ENCODE measurements around the gene ZNF638. TPM values are rescaled to one million over a fixed set of nuclear protein-coding genes. Genes with fewer than 3 reads are reported as not detected.

The ZNF638 gene
- total RNA-seq, 1 donor = 152 TPM

- H2AFZ ChIP-seq (ENCODE audit: low read length) = no peak overlapping the region
- no peaks in the 10 kb centered on the region for H3K36me3 ChIP-seq (ENCODE audit: insufficient read depth, low read length)
- H4K20me1 ChIP-seq (ENCODE audit: insufficient read depth, low read length) = no peaks in the 10 kb centered on the region
- H3K4me2 ChIP-seq (ENCODE audit: insufficient read depth, low read length) = no peak overlapping the region
- no peak for TF ChIP-seq CTCF (IDR thresholded peaks at IDR 0.05; ENCODE audit: extremely low read depth, low read depth, low read length)
- H3K27me3 ChIP-seq (ENCODE audit: insufficient read depth, low read length) = peaks cover 47% of the 10 kb centered on the region
- no peaks in the 10 kb centered on the region for H3K9me3 ChIP-seq (ENCODE audit: low read depth, low read length)
- peaks cover 4% of the 10 kb centered on the region for H3K4me1 ChIP-seq (ENCODE audit: insufficient read depth, low read length)
- DNase-seq (ENCODE audit: insufficient read length, low spot score, missing footprints) = no peak
- no peak overlapping the region for H3K27ac ChIP-seq (ENCODE audit: low read depth, low read length)
- H3K4me3 ChIP-seq (ENCODE audit: insufficient read depth, low read length) = no peak overlapping the region
- H3K79me2 ChIP-seq (ENCODE audit: insufficient read depth, low read length) = no peaks in the 10 kb centered on the region
Observed at GRCh38 chr2:71464389-71464788, 132.8 kb downstream of the ZNF638 start.

GRCh38 chr2:71465356-71465755 lies 133.8 kb downstream of the ZNF638 start:
- no peak for TF ChIP-seq CTCF (IDR thresholded peaks at IDR 0.05; ENCODE audit: extremely low read depth, low read depth, low read length)
- Histone ChIP-seq H3K4me3 (ENCODE audit: insufficient read depth, low read length) (no peak overlapping the region), H3K27me3 (ENCODE audit: insufficient read depth, low read length) (peaks cover 47% of the 10 kb centered on the region)

GRCh38 chr2:71465961-71466300 lies 134.3 kb downstream of the ZNF638 start:
- H3K4me1 ChIP-seq (ENCODE audit: insufficient read depth, low read length) = peaks cover 4% of the 10 kb centered on the region
- H3K4me2 ChIP-seq (ENCODE audit: insufficient read depth, low read length) = peak overlapping the region; percentile 89
- no peaks in the 10 kb centered on the region for H4K20me1 ChIP-seq (ENCODE audit: insufficient read depth, low read length)
- peaks cover 47% of the 10 kb centered on the region for H3K27me3 ChIP-seq (ENCODE audit: insufficient read depth, low read length)
- H3K9me3 ChIP-seq (ENCODE audit: low read depth, low read length) = no peaks in the 10 kb centered on the region
- no peaks in the 10 kb centered on the region for H3K36me3 ChIP-seq (ENCODE audit: insufficient read depth, low read length)
- TF ChIP-seq CTCF (IDR thresholded peaks at IDR 0.05; ENCODE audit: extremely low read depth, low read depth, low read length) = no peak
- DNase-seq (ENCODE audit: insufficient read length, low spot score, missing footprints) = no peak
- no peak overlapping the region for H2AFZ ChIP-seq (ENCODE audit: low read length)
- H3K79me2 ChIP-seq (ENCODE audit: insufficient read depth, low read length) = no peaks in the 10 kb centered on the region
- H3K27ac ChIP-seq (ENCODE audit: low read depth, low read length) = no peak overlapping the region
- peak overlapping the region; percentile 87 for H3K4me3 ChIP-seq (ENCODE audit: insufficient read depth, low read length)

More at GRCh38 chr2:71465356-71465755, 133.8 kb downstream of the ZNF638 start:
- DNase-seq (ENCODE audit: insufficient read length, low spot score, missing footprints) = no peak
- H3K36me3 ChIP-seq (ENCODE audit: insufficient read depth, low read length) = no peaks in the 10 kb centered on the region
- no peaks in the 10 kb centered on the region for H3K9me3 ChIP-seq (ENCODE audit: low read depth, low read length)
- H2AFZ ChIP-seq (ENCODE audit: low read length) = no peak overlapping the region
- no peaks in the 10 kb centered on the region for H4K20me1 ChIP-seq (ENCODE audit: insufficient read depth, low read length)
- no peak overlapping the region for H3K4me2 ChIP-seq (ENCODE audit: insufficient read depth, low read length)
- H3K4me1 ChIP-seq (ENCODE audit: insufficient read depth, low read length) = peaks cover 4% of the 10 kb centered on the region
- no peak overlapping the region for H3K27ac ChIP-seq (ENCODE audit: low read depth, low read length)
- no peaks in the 10 kb centered on the region for H3K79me2 ChIP-seq (ENCODE audit: insufficient read depth, low read length)

GRCh38 chr2:71466301-71467179 lies 135.0 kb downstream of the ZNF638 start:
- Histone ChIP-seq H3K36me3 (ENCODE audit: insufficient read depth, low read length) (no peaks in the 10 kb centered on the region), H3K4me1 (ENCODE audit: insufficient read depth, low read length) (peaks cover 10% of the 10 kb centered on the region), H3K4me2 (ENCODE audit: insufficient read depth, low read length) (peak overlapping the region; percentile 89), H3K27me3 (ENCODE audit: insufficient read depth, low read length) (peaks cover 47% of the 10 kb centered on the region), H3K27ac (ENCODE audit: low read depth, low read length) (no peak overlapping the region), H3K4me3 (ENCODE audit: insufficient read depth, low read length) (peak overlapping the region; percentile 87), H2AFZ (ENCODE audit: low read length) (peak overlapping the region; percentile 88), H3K79me2 (ENCODE audit: insufficient read depth, low read length) (no peaks in the 10 kb centered on the region), H4K20me1 (ENCODE audit: insufficient read depth, low read length) (no peaks in the 10 kb centered on the region), H3K9me3 (ENCODE audit: low read depth, low read length) (no peaks in the 10 kb centered on the region)
- no peak for TF ChIP-seq CTCF (IDR thresholded peaks at IDR 0.05; ENCODE audit: extremely low read depth, low read depth, low read length)
- DNase-seq (ENCODE audit: insufficient read length, low spot score, missing footprints) = peak; percentile 92

All from osteoblast (primary cell).